ENCODE results near the gene SLAMF1.
"Not testable (repeated sequence)": the region's sequence is repeated elsewhere in the genome, so short reads cannot be mapped to it uniquely, and the experiment has no call there.

Gene SLAMF1

GRCh38 chr1:160665330-160666078 lies 18.7 kb upstream of the SLAMF1 start:
- DNase-seq (ENCODE audit: low read depth): no peak

GRCh38 chr1:160664573-160665051 lies 17.8 kb upstream of the SLAMF1 start:
- DNase-seq (ENCODE audit: low read depth): no peak

GRCh38 chr1:160662910-160663309 lies 16.1 kb upstream of the SLAMF1 start:
- DNase-seq (ENCODE audit: low read depth): no peak

- no peak for DNase-seq (ENCODE audit: low read depth)
Measured at GRCh38 chr1:160659566-160659965, 12.7 kb upstream of the SLAMF1 start.

GRCh38 chr1:160658814-160659193 lies 12.0 kb upstream of the SLAMF1 start:
- no peak for DNase-seq (ENCODE audit: low read depth)

GRCh38 chr1:160658162-160658813 lies 11.4 kb upstream of the SLAMF1 start:
- DNase-seq (ENCODE audit: low read depth): no peak

GRCh38 chr1:160657250-160657781 lies 10.5 kb upstream of the SLAMF1 start:
- no peak for DNase-seq (ENCODE audit: low read depth)

GRCh38 chr1:160656737-160657136 lies 9.9 kb upstream of the SLAMF1 start:
- DNase-seq (ENCODE audit: low read depth): no peak

- no peak for DNase-seq (ENCODE audit: low read depth)
Measured at GRCh38 chr1:160653620-160654016, 6.8 kb upstream of the SLAMF1 start.

GRCh38 chr1:160652924-160653619 lies 6.2 kb upstream of the SLAMF1 start:
- DNase-seq (ENCODE audit: low read depth): no peak

GRCh38 chr1:160652065-160652641 lies 5.3 kb upstream of the SLAMF1 start:
- DNase-seq (ENCODE audit: low read depth): not testable (repeated sequence)

GRCh38 chr1:160651433-160652064 lies 4.7 kb upstream of the SLAMF1 start:
- no peak for DNase-seq (ENCODE audit: low read depth)

GRCh38 chr1:160647329-160647720 lies 481 bp upstream of the SLAMF1 start:
- no peak for DNase-seq (ENCODE audit: low read depth)

- DNase-seq (ENCODE audit: low read depth): no peak
Measured at GRCh38 chr1:160646180-160646579, 664 bp downstream of the SLAMF1 start.

- DNase-seq (ENCODE audit: low read depth): no peak
Measured at GRCh38 chr1:160645386-160646130, 1.3 kb downstream of the SLAMF1 start.

- no peak for DNase-seq (ENCODE audit: low read depth)
Measured at GRCh38 chr1:160644399-160644798, 2.4 kb downstream of the SLAMF1 start.

- DNase-seq (ENCODE audit: low read depth): no peak
Measured at GRCh38 chr1:160643138-160643537, 3.7 kb downstream of the SLAMF1 start.

GRCh38 chr1:160642281-160642644 lies 4.6 kb downstream of the SLAMF1 start:
- DNase-seq (ENCODE audit: low read depth): no peak

- DNase-seq (ENCODE audit: low read depth): no peak
Measured at GRCh38 chr1:160641323-160642280, 5.2 kb downstream of the SLAMF1 start.
